Sigmoid colon (tissue), 4 donors: ENCODE measurements around the gene CD81.

Experiments
- CTCF ChIP-seq, 4 experiments: fragments of 450-650 bp in 3 of 4; fragments of 200-600 bp in 1 of 4; IDR thresholded peaks; one replicate each; pipeline ENCODE4 v1.5.1; 2016 to 2019; ENCODE audit warnings: antibody characterized with exemption in 4 of 4, mild to moderate bottlenecking in 3 of 4, moderate library complexity in 2 of 4
- EP300 ChIP-seq, 4 donors: sonication (generic); formaldehyde crosslinking; IDR thresholded peaks; one replicate each; pipeline ENCODE4 v1.6.1; 2017; ENCODE audit warnings: antibody characterized with exemption in 4 of 4
- POLR2A ChIP-seq, 2 donors: fragments of 450-650 bp; IDR thresholded peaks; one replicate each; pipeline ENCODE4 v1.6.1; 2016; ENCODE audit warnings: antibody characterized with exemption in 2 of 2, mild to moderate bottlenecking in 2 of 2, moderate library complexity in 2 of 2
- POLR2AphosphoS5 ChIP-seq, 4 donors: sonication (generic); formaldehyde crosslinking; IDR thresholded peaks; one replicate each; pipeline ENCODE4 v1.6.1; 2017; ENCODE audit warnings: antibody characterized with exemption in 4 of 4

GRCh38 chr11:2428322-2428795 lies 51.2 kb downstream of the CD81 start:
- TF ChIP-seq CTCF (IDR thresholded peaks at IDR 0.05) (peak; percentile 19 to 82 (median 67)), POLR2A (IDR thresholded peaks at IDR 0.05) (no peak), EP300 (IDR thresholded peaks at IDR 0.05) (no peak), POLR2AphosphoS5 (IDR thresholded peaks at IDR 0.05) (no peak)
